ENCODE measurements around the gene ARMC12. TPM values are rescaled to one million over a fixed set of nuclear protein-coding genes. Genes with fewer than 3 reads are reported as not detected.

Gene ARMC12
- total RNA-seq, 1 experiment from 2014 or later: 1.0 TPM

DNA sequence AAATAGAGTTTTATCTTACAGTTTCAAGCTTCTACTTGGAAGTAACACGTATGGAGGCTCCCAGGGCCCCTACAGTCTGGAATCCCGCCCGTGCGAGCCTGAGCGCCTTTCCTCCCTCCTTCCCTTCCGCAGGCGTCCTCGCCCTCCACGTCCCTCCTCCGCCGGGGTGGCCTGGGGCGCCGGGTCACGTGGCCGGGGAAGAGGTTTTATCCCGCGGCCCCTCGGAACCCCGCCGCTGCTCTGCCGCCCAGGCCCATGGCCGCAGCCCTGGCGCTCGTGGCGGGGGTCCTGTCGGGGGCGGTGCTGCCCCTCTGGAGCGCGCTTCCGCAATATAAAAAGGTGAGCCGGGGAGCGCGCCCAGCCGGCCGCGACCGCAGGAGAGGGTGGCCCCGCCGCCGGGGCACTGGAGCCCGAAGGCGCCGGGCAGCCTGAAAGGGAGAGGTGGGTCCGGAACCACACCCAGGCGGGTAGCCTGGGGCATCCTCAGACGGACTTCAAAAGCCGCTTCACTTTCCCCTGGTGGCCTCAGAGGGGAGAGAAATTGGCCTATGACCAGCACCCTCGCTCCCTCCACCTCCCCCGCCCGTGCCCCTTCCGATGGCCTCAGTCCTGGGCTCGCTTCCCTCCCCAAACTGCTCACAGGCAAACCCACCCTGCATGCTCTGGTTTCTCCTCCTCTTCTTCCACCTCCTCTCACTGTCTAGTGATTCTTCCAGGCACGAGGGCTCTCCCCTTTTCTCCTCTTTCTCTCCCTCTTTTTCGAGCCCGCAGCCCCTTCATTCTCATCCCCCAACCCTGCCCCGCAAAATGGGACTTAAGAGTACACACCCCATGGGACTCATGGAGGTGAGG lies 39.8 kb downstream of the ARMC12 start, which contains the start of gene CLPSL2 (continued):
- TF ChIP-seq, protein P1, sequence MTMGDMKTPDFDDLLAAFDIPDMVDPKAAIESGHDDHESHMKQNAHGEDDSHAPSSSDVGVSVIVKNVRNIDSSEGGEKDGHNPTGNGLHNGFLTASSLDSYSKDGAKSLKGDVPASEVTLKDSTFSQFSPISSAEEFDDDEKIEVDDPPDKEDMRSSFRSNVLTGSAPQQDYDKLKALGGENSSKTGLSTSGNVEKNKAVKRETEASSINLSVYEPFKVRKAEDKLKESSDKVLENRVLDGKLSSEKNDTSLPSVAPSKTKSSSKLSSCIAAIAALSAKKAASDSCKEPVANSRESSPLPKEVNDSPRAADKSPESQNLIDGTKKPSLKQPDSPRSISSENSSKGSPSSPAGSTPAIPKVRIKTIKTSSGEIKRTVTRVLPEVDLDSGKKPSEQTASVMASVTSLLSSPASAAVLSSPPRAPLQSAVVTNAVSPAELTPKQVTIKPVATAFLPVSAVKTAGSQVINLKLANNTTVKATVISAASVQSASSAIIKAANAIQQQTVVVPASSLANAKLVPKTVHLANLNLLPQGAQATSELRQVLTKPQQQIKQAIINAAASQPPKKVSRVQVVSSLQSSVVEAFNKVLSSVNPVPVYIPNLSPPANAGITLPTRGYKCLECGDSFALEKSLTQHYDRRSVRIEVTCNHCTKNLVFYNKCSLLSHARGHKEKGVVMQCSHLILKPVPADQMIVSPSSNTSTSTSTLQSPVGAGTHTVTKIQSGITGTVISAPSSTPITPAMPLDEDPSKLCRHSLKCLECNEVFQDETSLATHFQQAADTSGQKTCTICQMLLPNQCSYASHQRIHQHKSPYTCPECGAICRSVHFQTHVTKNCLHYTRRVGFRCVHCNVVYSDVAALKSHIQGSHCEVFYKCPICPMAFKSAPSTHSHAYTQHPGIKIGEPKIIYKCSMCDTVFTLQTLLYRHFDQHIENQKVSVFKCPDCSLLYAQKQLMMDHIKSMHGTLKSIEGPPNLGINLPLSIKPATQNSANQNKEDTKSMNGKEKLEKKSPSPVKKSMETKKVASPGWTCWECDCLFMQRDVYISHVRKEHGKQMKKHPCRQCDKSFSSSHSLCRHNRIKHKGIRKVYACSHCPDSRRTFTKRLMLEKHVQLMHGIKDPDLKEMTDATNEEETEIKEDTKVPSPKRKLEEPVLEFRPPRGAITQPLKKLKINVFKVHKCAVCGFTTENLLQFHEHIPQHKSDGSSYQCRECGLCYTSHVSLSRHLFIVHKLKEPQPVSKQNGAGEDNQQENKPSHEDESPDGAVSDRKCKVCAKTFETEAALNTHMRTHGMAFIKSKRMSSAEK (CRISPR knock-in tag; IDR thresholded peaks at IDR 0.05; ENCODE audit: borderline replicate concordance): no peak
- TF ChIP-seq TEAD1 (CRISPR knock-in tag; IDR thresholded peaks at IDR 0.05): no peak; the same call in 1 of the 2 replicates
- peak; percentile 45; the same call in 1 of the 2 replicates for TF ChIP-seq FOXK1 (CRISPR knock-in tag; IDR thresholded peaks at IDR 0.05)
- TF ChIP-seq, protein P2, sequence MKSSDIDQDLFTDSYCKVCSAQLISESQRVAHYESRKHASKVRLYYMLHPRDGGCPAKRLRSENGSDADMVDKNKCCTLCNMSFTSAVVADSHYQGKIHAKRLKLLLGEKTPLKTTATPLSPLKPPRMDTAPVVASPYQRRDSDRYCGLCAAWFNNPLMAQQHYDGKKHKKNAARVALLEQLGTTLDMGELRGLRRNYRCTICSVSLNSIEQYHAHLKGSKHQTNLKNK (CRISPR knock-in tag; IDR thresholded peaks at IDR 0.05): no peak
- TF ChIP-seq, protein P3, sequence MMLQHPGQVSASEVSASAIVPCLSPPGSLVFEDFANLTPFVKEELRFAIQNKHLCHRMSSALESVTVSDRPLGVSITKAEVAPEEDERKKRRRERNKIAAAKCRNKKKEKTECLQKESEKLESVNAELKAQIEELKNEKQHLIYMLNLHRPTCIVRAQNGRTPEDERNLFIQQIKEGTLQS (CRISPR knock-in tag; conservative IDR thresholded peaks at IDR 0.05): no peak
- TF ChIP-seq, protein P4, sequence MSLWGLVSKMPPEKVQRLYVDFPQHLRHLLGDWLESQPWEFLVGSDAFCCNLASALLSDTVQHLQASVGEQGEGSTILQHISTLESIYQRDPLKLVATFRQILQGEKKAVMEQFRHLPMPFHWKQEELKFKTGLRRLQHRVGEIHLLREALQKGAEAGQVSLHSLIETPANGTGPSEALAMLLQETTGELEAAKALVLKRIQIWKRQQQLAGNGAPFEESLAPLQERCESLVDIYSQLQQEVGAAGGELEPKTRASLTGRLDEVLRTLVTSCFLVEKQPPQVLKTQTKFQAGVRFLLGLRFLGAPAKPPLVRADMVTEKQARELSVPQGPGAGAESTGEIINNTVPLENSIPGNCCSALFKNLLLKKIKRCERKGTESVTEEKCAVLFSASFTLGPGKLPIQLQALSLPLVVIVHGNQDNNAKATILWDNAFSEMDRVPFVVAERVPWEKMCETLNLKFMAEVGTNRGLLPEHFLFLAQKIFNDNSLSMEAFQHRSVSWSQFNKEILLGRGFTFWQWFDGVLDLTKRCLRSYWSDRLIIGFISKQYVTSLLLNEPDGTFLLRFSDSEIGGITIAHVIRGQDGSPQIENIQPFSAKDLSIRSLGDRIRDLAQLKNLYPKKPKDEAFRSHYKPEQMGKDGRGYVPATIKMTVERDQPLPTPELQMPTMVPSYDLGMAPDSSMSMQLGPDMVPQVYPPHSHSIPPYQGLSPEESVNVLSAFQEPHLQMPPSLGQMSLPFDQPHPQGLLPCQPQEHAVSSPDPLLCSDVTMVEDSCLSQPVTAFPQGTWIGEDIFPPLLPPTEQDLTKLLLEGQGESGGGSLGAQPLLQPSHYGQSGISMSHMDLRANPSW (CRISPR knock-in tag; conservative IDR thresholded peaks at IDR 0.05; ENCODE audit: low read depth): no peak
- TF ChIP-seq, protein P5, sequence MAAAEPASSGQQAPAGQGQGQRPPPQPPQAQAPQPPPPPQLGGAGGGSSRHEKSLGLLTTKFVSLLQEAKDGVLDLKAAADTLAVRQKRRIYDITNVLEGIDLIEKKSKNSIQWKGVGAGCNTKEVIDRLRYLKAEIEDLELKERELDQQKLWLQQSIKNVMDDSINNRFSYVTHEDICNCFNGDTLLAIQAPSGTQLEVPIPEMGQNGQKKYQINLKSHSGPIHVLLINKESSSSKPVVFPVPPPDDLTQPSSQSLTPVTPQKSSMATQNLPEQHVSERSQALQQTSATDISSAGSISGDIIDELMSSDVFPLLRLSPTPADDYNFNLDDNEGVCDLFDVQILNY (CRISPR knock-in tag; IDR thresholded peaks at IDR 0.05): peak; percentile 47; the same call in 1 of the 2 replicates
- TF ChIP-seq, protein P6, sequence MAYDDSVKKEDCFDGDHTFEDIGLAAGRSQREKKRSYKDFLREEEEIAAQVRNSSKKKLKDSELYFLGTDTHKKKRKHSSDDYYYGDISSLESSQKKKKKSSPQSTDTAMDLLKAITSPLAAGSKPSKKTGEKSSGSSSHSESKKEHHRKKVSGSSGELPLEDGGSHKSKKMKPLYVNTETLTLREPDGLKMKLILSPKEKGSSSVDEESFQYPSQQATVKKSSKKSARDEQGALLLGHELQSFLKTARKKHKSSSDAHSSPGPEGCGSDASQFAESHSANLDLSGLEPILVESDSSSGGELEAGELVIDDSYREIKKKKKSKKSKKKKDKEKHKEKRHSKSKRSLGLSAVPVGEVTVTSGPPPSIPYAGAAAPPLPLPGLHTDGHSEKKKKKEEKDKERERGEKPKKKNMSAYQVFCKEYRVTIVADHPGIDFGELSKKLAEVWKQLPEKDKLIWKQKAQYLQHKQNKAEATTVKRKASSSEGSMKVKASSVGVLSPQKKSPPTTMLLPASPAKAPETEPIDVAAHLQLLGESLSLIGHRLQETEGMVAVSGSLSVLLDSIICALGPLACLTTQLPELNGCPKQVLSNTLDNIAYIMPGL (CRISPR knock-in tag; IDR thresholded peaks at IDR 0.05): peak; percentile 51; the same call in 1 of the 2 replicates
- TF ChIP-seq, protein P7, sequence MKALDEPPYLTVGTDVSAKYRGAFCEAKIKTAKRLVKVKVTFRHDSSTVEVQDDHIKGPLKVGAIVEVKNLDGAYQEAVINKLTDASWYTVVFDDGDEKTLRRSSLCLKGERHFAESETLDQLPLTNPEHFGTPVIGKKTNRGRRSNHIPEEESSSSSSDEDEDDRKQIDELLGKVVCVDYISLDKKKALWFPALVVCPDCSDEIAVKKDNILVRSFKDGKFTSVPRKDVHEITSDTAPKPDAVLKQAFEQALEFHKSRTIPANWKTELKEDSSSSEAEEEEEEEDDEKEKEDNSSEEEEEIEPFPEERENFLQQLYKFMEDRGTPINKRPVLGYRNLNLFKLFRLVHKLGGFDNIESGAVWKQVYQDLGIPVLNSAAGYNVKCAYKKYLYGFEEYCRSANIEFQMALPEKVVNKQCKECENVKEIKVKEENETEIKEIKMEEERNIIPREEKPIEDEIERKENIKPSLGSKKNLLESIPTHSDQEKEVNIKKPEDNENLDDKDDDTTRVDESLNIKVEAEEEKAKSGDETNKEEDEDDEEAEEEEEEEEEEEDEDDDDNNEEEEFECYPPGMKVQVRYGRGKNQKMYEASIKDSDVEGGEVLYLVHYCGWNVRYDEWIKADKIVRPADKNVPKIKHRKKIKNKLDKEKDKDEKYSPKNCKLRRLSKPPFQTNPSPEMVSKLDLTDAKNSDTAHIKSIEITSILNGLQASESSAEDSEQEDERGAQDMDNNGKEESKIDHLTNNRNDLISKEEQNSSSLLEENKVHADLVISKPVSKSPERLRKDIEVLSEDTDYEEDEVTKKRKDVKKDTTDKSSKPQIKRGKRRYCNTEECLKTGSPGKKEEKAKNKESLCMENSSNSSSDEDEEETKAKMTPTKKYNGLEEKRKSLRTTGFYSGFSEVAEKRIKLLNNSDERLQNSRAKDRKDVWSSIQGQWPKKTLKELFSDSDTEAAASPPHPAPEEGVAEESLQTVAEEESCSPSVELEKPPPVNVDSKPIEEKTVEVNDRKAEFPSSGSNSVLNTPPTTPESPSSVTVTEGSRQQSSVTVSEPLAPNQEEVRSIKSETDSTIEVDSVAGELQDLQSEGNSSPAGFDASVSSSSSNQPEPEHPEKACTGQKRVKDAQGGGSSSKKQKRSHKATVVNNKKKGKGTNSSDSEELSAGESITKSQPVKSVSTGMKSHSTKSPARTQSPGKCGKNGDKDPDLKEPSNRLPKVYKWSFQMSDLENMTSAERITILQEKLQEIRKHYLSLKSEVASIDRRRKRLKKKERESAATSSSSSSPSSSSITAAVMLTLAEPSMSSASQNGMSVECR (CRISPR knock-in tag; IDR thresholded peaks at IDR 0.05; ENCODE audit: borderline replicate concordance): 0 out of 2 replicates have a peak, but pooled peaks have one; percentile 44
- TF ChIP-seq, protein P8, sequence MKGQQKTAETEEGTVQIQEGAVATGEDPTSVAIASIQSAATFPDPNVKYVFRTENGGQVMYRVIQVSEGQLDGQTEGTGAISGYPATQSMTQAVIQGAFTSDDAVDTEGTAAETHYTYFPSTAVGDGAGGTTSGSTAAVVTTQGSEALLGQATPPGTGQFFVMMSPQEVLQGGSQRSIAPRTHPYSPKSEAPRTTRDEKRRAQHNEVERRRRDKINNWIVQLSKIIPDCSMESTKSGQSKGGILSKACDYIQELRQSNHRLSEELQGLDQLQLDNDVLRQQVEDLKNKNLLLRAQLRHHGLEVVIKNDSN (CRISPR knock-in tag; IDR thresholded peaks at IDR 0.05): peak; percentile 94
